Colonic mucosa (tissue), 4 donors: ENCODE measurements around the gene EDEM1. TPM values are rescaled to one million over a fixed set of nuclear protein-coding genes. Genes with fewer than 3 reads are reported as not detected.

Source experiments
- DNase-seq: peaks from one replicate; pipeline ENCODE4 v3.0.0-alpha.2; 2020
- H3K27ac ChIP-seq: fragments of 200-600 bp; one replicate; pipeline ENCODE4 v1.8.0; 2021
- H3K27me3 ChIP-seq: fragments of 200-600 bp; one replicate; pipeline ENCODE4 v1.8.0; 2021
- H3K36me3 ChIP-seq: fragments of 200-600 bp; one replicate; pipeline ENCODE4 v1.8.0; 2021
- H3K4me1 ChIP-seq: fragments of 200-600 bp; one replicate; pipeline ENCODE4 v1.8.0; 2021; ENCODE audit warnings: mild to moderate bottlenecking
- H3K4me3 ChIP-seq: fragments of 200-600 bp; one replicate; pipeline ENCODE4 v1.8.0; 2021
- H3K9ac ChIP-seq, 2 donors: one replicate each; pipeline ENCODE4 v1.7.0; 2013; ENCODE audit warnings: control low read depth in 2 of 2, low read depth in 2 of 2, low read length in 2 of 2
- H3K9me3 ChIP-seq: fragments of 200-600 bp; one replicate; pipeline ENCODE4 v1.8.0; 2021
- intact Hi-C: fragments of 100-400 bp; cut with DNase I; formaldehyde crosslinking; loops from one replicate; pipeline ENCODE4 v1.14.1; 2022
- total RNA-seq, 2 donors: library from RNA; stranded (reverse); fragmentation: NEBNext Ultra II Directional in 1 of 2; extraction: Animal tissue kit (Norgen Biotek cat#: 25700) in 1 of 2; gene quantifications; one replicate each; pipeline ENCODE4 v1.2.1, GENCODE V29; 2021
- TF ChIP-seq, protein P1 (sequence below): fragments of 200-600 bp; IDR thresholded peaks from one replicate; pipeline ENCODE4 v1.8.0; 2022; ENCODE audit warnings: antibody characterized with exemption, mild to moderate bottlenecking
- donor health status: healthy.
- donor health status: DM: no; HTN: no; CAD: no.
- donor health status: DM: no; HTN: no; CAD: no.

The EDEM1 gene
- total RNA-seq, 2 donors from 2014 or later: 38.9 to 49.7 TPM

DNA sequence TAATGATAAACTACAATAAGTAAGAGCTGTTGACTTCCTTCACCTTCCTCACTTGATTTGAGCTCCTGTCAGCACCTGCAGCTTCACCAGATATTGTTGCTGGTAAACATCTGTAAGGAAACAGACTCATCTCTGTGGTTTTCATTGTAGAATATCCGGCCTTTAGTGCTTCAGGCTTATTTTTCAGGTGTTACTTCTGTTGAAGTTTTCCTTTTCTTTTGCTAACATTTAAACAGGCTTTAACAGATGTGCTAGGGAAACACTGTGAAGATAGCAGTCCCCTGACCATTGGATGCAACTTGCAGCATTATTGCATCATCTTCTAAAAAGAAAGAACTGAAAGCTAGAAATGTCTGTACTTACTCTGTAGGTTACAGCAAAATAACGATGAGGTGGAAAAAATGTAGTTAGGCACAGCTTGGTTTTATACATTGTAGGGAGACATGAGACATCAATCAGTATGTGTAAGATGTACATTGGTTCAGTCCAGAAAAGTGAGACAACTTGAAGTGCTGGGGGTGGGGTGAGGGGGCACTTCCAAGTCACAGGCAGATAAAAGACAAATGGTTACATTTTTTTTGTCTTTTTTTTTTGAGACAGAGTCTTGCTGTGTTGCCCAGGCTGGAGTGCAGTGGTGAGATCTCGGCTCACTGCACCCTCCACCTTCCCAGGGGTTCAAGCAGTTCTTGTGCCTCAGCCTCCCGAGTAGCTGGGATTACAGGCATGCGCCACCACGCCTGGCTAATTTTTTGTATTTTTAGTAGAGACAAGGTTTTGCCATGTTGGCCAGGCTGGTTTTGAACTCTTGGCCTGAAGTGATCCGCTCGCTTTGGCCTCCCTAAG is 10.2 kb downstream of the EDEM1 start:
- Histone ChIP-seq H3K9me3 (no peaks in the 10 kb centered on the region), H3K4me1 (no peaks in the 10 kb centered on the region), H3K4me3 (no peak overlapping the region), H3K36me3 (no peaks in the 10 kb centered on the region), H3K27me3 (no peaks in the 10 kb centered on the region), H3K9ac (no peak overlapping the region), H3K27ac (peak overlapping the region; percentile 48)
- DNase-seq: no peak
- TF ChIP-seq, protein P1, sequence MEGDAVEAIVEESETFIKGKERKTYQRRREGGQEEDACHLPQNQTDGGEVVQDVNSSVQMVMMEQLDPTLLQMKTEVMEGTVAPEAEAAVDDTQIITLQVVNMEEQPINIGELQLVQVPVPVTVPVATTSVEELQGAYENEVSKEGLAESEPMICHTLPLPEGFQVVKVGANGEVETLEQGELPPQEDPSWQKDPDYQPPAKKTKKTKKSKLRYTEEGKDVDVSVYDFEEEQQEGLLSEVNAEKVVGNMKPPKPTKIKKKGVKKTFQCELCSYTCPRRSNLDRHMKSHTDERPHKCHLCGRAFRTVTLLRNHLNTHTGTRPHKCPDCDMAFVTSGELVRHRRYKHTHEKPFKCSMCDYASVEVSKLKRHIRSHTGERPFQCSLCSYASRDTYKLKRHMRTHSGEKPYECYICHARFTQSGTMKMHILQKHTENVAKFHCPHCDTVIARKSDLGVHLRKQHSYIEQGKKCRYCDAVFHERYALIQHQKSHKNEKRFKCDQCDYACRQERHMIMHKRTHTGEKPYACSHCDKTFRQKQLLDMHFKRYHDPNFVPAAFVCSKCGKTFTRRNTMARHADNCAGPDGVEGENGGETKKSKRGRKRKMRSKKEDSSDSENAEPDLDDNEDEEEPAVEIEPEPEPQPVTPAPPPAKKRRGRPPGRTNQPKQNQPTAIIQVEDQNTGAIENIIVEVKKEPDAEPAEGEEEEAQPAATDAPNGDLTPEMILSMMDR: no peak
- intact Hi-C loops: no loop called here

DNA sequence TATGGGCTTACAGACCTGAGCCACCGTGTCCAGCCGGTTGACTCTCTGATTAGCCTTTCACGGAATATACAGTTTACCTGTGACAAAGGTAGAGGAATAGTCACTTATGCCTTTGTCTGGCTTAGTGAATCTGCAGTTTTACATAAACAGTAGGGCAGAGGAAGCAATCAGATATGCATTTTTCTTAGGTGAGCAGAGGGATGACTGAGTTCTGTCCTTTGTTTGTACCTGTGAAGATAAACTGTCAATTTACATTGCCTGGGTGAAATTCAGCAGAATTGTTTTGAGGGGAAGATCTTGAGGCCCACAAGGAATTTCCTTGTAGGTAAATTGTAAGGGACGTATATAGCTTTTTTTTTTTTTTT is 10.8 kb downstream of the EDEM1 start:
- H3K27me3 ChIP-seq: no peaks in the 10 kb centered on the region
- intact Hi-C loops: no loop called here
- H3K27ac ChIP-seq: peak overlapping the region; percentile 48
- no peak overlapping the region for H3K9ac ChIP-seq
- TF ChIP-seq, protein P1: no peak
- H3K4me3 ChIP-seq: no peak overlapping the region
- no peaks in the 10 kb centered on the region for H3K4me1 ChIP-seq
- H3K9me3 ChIP-seq: no peaks in the 10 kb centered on the region
- no peak for DNase-seq
- H3K36me3 ChIP-seq: peaks cover 6% of the 10 kb centered on the region

DNA sequence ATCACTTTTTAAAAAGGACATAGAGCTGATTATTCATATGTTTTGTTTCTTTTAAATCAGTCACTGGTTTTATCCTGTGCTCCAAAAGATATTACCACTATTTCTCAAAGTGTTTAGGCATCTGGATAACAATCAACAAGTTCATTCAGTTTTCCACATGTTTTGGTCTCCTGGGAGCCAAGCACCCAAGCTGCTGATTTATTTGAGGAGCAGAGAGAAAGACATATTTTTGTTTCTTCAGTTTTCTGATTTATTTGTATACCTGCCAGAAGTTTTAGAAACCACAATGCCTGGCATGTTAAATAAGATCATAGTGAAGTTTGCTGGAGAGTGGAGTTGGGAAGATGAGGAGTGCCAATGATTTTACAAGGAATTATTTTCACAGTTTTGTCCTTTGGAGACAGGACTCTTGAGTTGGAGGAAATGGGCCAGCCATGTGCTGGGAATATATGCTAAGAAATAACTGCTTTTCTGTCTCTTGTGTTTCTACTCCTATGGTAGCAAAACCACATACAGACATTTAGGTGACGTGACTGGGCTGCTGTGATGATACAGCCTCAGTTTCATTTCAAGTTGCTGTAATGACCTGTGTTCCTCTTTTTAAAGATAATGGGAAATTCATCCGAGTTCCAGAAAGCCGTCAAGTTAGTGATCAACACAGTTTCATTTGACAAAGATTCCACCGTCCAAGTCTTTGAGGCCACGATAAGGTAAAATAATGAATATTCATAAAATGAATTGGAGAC is 11.7 kb downstream of the EDEM1 start:
- H3K4me1 ChIP-seq: no peaks in the 10 kb centered on the region
- no peaks in the 10 kb centered on the region for H3K9me3 ChIP-seq
- H3K27ac ChIP-seq: no peak overlapping the region
- TF ChIP-seq, protein P1: no peak
- intact Hi-C loops: no loop called here
- H3K9ac ChIP-seq: no peak overlapping the region
- DNase-seq: no peak
- H3K4me3 ChIP-seq: no peak overlapping the region
- H3K36me3 ChIP-seq: peaks cover 8% of the 10 kb centered on the region
- H3K27me3 ChIP-seq: no peaks in the 10 kb centered on the region

DNA sequence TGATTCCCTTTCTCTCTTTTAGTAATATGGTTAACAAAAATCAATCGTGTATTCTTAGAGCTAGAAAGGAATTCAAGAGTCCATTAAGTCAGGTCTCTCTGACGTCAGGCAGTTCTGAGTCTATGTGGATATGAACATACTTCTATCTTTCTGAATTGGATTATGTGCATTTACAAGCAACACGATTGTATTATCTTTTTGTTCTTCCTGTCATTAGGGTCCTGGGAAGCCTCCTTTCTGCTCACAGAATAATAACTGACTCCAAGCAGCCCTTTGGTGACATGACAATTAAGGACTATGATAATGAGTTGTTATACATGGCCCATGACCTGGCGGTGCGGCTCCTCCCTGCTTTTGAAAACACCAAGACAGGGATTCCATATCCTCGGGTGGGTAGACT is 14.0 kb downstream of the EDEM1 start:
- no peaks in the 10 kb centered on the region for H3K27me3 ChIP-seq
- H3K4me1 ChIP-seq: no peaks in the 10 kb centered on the region
- intact Hi-C loops: no loop called here
- H3K9me3 ChIP-seq: no peaks in the 10 kb centered on the region
- no peak for DNase-seq
- H3K4me3 ChIP-seq: no peak overlapping the region
- H3K9ac ChIP-seq: no peak overlapping the region
- H3K27ac ChIP-seq: no peak overlapping the region
- TF ChIP-seq, protein P1: no peak
- peaks cover 16% of the 10 kb centered on the region for H3K36me3 ChIP-seq

DNA sequence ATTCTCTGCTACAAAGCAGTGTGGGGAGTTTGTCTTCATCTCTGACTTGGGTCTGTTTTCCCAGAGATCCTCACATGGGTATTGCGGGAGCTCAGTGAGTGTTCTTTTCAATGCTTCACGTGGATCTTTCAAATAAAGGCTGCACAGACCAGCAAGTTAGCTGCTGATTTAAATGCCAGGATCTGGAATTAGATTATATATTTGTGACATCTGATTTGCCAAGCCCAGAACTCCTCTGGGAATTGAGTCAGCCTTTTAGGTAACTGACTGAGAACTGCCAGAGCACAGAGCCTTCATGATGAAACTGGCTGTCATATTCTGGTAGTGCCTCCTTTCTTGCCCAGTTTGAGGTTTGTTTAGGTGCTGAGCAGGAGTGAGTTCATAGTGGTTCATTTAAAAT is 14.7 kb downstream of the EDEM1 start:
- TF ChIP-seq, protein P1: no peak
- intact Hi-C loops: no loop called here
- Histone ChIP-seq H3K27ac (no peak overlapping the region), H3K4me1 (no peaks in the 10 kb centered on the region), H3K9ac (no peak overlapping the region), H3K36me3 (peaks cover 16% of the 10 kb centered on the region), H3K4me3 (no peak overlapping the region), H3K9me3 (no peaks in the 10 kb centered on the region), H3K27me3 (no peaks in the 10 kb centered on the region)
- no peak for DNase-seq
